ACHN (cell line): ENCODE results near the gene SAMD14.

Experiments used
- DNase-seq: peaks from one replicate; pipeline ENCODE4 v3.0.0-alpha.2; 2015
- in situ Hi-C: cut with HindIII; loops from 2 replicates; pipeline ENCODE4 v1.10.0; 2017; ENCODE audit warnings: low sequenced_read_pairs, low pct_ligation_motif_present, low pct_unique_long_range_greater_than_20kb

Gene SAMD14

DNA sequence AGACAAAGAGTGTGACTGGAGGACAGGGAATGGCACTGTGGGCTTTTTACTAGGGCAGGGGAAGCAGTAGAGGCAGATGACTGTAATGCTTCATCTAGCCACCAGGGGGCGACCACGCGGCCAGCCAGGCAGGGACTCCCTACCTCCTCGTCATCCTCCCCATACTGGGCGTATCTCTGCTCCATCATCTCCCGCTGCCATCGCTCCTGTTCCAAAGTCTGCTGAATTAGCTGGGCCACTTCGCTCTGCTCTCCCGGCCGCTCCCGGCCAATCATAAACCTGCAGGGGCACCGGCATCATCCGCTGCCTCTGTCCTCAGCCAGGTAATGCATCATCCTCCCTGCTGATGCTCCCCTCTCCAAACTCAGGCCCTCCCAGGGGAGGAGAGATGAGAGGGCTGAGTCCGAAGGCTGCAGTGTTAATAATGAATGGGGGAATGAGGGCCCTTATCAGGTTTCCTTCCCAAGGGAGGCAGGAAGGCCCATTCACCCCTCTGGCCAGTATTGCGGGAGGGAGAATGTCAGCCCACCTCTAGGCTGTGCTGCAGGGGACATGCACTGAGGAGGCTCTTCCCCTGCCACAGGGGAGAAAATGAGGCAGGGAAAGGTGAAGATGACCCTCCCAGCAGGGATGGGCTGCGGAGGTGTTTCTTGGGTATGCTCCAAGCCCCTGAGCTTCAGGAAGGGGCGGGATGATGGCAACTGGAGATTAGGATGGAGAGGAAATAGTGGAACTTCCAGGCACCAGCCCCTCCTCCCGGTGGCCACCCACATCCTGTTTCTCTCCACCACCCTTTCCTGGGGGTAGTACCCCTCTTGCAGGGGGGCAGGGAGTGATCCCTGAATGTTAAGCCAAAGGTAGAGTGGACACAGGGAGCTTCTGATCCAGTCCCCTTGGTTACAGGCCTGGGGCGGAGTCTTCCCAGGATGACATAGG lies 10.3 kb upstream of the SAMD14 start:
- peak; percentile 56 for DNase-seq
- in situ Hi-C loops, result no loop called here

DNA sequence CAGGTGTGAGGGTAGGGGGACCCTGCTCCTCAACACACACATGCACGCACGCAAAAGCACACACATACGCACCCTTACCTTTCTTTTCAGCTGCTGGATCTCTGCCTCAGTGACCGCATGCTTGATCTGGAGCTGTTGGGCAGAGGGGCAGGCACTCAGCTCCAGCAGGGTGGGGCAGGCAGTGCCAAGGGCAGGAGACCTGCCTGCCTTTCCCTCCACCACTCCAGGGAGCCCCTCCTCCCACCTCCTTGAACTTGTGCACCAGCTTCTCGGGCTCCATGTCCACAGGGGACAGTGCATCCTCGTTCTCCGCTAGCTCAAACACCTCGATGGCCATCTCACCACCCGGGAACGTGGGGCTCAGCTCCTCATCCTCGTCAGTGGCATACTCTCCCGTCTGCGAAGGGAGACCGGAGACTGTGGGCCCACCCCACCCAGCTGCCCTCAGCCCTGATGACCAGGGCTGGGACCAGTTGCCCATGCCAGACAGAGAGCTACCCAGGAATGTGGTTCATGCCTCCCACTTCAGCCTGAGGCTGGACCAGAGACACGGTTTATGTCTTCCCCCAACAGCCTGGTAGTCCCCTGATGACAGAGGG lies 9.3 kb upstream of the SAMD14 start:
- DNase-seq, result no peak
- in situ Hi-C loops, result no loop called here

DNA sequence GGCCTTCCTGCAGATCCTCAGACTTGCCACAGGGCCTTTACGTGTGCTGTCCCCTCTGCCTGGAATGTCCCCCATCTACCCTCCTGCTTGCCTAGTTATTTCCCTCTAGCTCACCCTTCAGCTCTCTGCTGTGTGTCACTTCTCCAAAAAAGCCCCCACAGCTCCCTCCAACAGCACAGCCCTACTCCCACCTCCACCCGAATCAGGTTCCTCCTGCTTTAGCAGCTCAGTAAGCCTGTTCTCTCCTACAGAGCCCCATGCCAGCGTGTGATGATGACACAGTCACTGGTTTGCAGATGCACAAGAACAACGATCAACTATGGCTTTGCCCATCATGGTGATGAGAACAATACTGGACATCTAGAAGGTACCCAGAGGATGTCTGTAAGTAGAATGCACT lies 7.1 kb upstream of the SAMD14 start:
- in situ Hi-C loops, result no loop called here
- DNase-seq, result no peak

DNA sequence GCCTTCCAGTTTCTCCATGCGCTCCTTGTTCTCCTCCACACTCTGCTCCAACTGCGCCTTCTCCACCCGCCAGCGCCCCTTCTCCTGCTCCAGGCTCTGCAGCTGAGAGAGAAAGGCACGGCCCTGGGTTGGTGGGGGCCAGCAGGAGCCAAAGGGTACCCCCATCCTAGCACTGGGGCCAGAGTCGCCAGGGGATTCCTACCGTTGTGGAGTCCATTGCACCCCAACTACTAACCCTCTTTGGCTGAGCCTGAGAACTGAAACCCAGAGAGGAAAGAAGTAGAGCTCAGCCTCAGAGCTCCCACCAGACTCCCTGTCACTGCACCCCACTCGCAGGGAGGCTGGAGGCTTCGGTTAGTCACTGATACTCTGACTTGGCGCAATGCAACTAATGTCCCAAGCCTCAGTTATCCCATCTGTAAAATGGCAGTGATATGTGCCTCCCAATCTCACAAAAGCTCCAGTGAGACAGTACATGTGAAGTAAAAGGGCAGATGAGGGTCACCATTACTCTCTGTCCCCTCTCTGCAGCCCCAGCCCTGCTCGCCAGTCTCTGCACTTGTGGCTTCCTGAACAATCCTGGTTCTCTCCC lies 6.2 kb upstream of the SAMD14 start:
- in situ Hi-C loops, result no loop called here

DNA sequence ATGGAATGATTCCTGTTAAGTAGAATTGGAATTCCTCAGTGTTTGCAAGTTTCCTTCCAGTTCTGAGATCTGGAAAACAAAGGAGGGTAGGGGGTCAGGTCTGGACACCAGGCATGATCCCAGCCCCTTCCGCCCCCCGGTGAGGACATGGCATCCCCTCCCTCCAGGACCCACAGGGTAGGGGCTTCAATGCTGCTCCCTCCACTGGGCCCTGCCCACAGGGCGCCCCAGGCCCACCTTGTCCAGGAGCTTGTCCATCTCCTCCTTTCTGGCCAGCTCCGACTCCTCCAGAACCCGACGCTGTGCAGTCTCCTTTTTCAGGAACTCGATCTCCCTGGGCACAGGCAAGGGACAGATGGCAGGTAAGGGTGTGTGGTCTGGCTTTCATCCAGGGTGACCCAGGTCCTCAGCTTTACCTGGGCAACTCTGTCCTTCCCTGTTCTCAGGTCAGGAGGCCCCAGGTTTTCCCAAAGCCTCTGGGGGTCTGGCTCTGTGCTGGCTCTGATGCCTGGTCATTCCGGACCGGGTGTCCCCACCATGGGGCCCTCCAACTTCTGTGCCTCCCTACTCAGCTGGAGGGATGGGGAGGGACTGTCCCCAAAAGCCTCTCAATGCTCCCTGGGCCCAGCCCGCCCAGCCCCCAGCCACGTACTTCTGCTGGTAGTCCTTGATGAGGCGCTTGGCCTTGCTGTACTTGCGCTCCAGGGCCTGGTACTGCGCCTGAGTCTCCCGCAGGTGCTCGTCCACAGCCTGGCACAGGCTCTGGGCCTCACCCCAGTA lies 5.5 kb upstream of the SAMD14 start:
- DNase-seq, result no peak
- in situ Hi-C loops, result no loop called here

More for the DNA sequence above, 6.2 kb upstream of the SAMD14 start:
- no peak for DNase-seq

DNA sequence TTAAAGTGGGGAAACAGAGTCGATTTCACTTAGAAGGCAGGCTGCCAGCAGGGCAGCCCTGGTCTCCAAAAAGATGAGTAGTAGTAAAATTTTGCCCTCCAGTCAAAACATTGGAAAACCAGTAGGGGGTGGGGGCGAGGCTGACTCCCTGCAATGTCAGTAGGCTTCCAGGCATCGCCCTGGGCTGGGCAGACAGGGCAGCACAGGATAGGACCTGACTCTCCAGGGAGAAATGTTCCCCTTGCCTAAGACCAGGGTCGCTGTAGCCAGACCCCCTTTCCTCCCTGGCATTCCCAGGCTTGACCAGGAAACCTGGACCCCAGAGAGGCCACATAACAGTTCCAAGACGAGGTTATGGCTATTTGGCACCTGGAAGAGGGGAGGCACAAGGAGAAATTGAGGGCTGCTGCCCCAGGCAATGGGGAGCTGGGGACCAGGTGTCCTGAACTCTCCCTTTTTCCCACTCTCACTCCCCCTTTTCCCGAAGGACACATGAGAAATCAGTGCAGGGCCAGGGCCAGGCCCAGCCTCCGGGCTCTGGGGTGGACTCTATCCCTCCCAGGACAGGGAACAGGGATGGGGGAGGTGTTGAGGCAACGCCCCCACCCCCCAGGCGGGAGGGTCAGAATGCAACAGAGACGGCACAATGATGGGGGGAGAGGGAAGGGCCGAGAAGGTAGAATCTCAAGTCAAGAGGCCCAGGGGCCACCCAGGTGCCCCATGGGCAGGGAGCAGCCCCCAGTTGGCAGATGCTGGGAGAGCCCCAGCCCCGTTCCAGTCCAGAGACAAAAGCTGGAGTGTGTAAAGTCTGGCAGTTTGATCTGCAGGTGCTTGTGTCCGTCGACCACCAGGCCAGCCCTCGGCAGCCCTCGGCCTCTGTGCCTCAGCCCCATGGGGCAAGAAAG lies 4.5 kb upstream of the SAMD14 start:
- DNase-seq, result no peak
- in situ Hi-C loops, result no loop called here

DNA sequence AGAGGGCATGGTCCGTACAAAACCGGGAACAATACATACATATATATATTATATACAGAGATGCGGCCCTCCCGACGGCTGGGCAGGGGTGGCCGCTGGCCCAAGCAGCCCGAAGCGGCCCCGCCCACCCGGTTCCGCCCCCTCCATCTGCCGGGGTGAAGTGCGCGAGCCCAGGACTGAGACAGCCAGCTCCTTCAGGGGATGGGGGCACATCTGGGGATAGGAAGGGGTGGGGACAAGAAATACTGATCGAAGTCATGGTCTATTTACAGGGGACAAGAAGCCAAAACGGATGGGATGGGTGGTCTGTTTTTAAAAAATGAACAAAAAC lies 3.8 kb upstream of the SAMD14 start:
- no peak for DNase-seq
- in situ Hi-C loops, result no loop called here

DNA sequence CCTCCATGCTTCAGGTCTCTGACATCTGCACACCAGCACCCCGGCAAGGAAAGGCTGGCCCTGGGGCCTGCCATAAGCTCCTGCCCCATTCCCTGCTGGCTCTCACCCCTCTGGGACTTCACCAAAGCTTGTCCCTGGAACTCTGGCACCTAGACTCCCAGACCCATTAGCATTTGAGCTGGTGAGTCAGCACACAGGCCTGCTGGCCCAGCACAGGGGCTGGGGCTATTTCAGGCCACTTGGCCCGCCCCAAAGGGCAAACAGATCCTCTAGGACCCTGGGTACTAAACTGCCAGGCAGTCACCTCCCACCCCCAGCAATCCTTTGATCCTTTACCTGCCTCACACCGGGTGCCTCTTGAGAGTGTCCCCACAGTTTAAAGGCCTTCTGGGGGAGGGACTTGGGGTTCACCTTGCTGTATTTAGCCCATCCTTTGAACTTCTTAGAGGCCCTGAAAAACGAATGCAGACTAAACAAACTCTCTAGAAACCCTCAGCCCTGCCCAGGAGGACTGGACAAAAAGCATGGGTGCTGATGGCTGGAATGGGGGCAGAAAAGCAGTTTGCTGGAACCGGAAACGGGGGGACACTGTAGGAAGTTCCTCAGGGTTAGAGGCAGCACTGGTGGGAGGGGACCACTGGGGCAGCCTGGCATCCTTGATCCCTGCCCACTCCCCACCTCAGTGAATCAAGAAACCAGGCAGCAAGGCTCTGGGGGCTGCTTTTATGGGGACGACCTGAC lies 3.2 kb upstream of the SAMD14 start:
- in situ Hi-C loops, result no loop called here
- DNase-seq, result peak; percentile 53

DNA sequence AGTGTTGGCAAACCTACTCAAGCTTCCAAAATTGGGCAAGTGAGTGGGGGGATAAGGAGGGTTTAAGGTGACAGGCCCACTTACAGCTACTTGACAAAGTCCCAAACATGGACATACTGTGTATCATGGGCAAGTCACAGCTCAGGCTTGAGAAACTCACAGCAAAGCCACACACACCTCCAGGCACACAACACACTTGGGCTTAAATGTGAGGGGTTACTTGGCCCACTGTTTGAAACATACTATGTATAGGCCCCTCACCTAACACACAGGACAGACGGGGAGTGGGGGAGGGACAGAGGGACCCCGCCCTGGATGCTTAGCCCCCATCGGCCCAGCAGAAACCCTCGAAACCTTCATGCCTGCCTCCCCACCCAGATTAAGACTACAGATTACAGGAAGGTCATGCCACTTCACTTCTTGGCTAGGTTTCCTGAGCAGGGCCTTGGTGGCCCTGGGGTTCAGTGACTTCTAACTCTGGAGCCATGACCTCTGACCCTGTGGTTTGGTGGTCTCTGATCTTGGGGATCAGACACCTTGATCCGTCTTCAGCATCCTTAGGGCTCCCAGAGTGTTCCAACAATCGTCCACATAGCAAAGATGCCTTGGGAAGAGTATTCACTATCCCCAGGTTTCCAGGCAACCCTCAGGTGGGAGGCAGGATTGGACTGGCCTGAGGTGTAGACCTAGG lies 2.3 kb upstream of the SAMD14 start:
- DNase-seq, result no peak
- in situ Hi-C loops, result no loop called here

DNA sequence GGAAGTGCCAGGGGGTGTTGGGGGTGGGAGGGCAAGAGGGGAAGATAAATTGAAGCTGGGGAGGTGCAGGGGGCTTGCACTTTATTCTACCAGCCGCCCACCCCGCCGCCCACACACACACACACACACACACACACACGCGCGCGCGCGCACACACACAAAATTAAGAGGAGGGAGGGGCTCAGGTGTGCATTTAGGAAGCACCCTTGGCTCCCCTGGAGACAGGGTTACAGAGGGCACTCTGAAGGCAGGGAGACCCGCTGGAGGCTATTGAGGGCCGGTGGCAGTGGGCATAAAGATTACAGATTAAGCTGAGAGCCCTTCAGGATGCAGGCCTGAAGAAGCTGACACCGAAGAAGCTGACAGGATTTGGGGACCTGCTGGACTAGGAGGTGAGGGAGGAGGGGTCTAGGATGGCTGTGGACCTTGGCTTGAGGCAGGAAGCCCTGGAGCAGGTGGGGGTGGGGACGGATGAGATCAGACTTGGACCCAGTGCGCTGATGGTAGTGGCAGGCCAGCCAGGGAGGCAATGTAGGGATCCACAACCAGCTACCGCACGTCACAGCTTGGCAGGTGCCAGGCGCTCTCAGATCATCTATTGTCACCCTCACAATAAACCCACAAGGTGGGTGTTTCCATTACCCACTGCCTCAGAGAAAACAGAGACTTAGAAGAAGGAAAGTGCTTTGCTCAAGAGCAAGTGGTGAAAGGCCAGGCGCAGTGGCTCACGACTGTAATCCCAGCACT lies 772 bp upstream of the SAMD14 start:
- no peak for DNase-seq
- in situ Hi-C loops, result no loop called here

DNA sequence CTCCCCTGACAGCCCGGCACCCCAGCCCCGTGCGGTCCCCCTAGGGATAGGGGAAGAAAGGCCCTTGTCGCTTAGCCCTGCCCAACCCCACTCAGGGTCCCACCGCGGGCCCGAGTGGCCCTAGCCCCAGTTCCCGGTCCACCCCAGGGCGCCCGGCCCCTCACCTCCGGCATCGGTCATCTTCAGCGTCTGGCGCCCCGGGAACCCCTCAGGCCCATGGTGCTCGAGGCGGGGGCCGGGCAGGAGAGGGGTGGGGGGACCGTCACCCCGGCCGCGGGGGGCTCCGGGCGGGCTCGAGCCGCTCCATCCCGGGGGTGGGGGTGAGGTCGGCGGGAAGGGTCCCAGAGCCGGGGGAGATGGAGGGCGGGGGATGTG lies 620 bp downstream of the SAMD14 start:
- DNase-seq, result no peak
- in situ Hi-C loops, result no loop called here

DNA sequence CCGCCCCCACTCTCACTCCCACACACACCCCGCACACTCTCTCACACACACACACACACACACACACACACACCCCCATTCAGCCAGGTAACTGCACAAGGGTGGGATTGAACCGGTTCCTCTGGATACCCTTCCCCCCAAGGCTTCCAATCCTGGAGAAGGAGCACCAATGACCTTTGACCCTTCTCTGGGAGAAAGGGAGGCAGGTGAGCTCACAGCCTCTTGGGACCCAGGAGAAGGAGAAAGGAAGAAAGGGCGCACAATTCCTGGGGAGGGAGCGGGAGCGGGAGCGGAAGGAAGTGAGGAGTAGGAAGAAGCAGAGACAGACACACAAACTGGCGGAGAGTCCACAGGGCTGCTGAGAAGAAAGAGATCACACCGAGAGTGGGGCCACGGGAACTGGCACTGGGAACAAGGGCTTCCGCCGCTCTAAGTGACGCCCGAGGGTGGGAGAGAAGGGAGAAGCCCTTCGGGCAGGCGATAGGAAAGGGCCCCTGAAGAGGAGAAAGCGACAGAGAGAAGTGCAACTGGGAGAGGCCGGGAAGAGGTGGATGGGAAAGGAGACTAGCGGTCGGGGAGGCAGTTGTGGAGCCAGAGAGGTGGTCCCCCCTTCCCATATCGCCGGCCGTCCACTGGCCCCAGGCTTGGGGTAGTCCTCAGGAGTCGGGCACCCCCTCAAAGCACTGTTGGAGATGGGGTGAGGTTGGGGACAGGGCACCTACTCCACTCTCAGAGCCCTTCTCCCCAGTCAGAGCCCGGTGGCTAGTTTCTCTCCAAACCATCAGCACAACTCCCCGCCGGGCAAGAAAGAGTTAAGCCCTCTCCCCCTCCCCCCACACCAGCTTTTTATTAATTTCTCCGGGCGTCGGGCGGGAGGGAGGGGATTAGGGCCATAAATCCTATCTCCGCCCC lies 1.3 kb downstream of the SAMD14 start:
- no peak for DNase-seq
- in situ Hi-C loops, result no loop called here

DNA sequence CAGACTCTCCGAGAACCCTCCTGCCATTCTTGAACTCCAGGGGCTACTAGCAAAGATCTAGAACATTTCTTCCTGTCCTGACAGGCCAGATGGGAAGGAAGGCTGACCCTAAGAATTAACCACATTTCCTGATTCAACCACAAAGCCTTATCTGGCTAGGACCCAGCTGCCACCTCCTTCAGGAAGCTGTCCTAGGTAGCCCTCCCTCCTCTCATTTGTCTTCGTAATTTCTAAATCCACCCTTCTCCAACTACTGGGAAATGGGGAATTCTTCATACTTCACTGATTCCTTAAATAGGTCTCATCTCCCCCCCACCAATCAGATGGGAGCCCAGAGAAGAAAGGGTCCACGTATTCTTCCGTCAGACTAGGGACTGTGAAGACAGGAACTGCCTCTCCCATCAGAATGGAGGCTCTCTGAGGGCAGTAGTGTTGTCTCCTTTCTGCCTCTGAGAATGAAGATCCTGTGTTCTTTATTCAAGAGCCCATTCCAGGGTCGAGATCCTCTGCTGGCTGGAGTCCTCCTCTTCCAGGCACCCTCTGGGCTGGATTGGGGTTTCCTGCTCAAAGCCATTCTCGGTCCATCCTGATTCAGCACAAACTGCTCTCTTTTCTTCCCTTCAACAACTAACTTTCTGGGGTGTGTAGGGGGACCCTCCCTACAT lies 2.1 kb downstream of the SAMD14 start:
- DNase-seq, result no peak
- in situ Hi-C loops, result no loop called here

DNA sequence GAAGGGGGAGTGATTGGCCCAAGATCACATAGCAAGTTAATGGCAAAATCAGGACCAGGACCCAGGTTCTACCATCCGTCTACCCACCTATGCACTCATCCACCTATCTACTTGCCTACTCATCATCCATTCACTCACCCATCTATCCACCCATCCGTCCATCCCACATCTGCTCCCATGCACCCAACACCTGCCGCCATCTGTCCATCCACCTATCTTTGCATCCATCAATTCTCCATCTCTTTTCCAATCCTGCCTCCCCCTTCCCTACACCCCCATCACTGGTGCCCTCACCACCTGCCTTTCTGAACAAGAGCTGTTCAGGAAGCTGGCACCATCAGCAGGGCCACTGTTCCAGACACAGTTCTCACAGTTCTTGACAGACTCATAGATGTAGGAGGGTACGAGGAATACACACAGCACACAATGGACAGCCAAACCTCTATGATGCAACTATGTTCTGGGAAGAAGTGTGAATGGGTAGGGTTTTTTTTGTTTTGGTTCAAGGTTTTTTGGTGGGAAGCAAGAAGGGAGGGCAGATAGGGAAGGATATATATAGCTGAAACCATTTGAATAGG lies 4.5 kb downstream of the SAMD14 start:
- in situ Hi-C loops, result no loop called here
- no peak for DNase-seq
